GM23338 (cell line): Measurements from ENCODE around the gene CRYGD. TPM values are rescaled to one million over a fixed set of nuclear protein-coding genes. Genes with fewer than 3 reads are reported as not detected.
A peak's percentile ranks its signal among the peaks of the same experiment; 100 is the strongest.

Source experiments
- ATAC-seq: fragments of 200-7000 bp; cut with Tn5 transposase; 3 replicates; pipeline ENCODE4 v1.9.1; 2020
- DNase-seq: peaks from one replicate; pipeline ENCODE4 v3.0.0-alpha.2; 2015; ENCODE audit warnings: low spot score
- H2AFZ ChIP-seq: fragments of 200-600 bp; sonication (generic); 2 replicates; pipeline ENCODE4 v1.8.0; 2016; ENCODE audit warnings: antibody characterized with exemption, mild to moderate bottlenecking, moderate library complexity
- H3F3A ChIP-seq: fragments of 200-600 bp; sonication (generic); replicated peaks from 2 replicates; pipeline ENCODE4 v1.8.0; 2017; ENCODE audit warnings: antibody characterized with exemption, mixed run types, low read depth
- H3K27ac ChIP-seq: fragments of 200-600 bp; sonication (generic); 2 replicates; pipeline ENCODE4 v1.6.1; 2016; ENCODE audit warnings: low read depth
- H3K27me3 ChIP-seq: fragments of 200-600 bp; sonication (generic); 2 replicates; pipeline ENCODE4 v1.8.0; 2016; ENCODE audit warnings: mild to moderate bottlenecking, mixed run types, moderate library complexity; ENCODE audit not compliant: insufficient read depth
- H3K36me3 ChIP-seq: fragments of 200-600 bp; sonication (generic); 2 replicates; pipeline ENCODE4 v1.8.0; 2016; ENCODE audit warnings: mild to moderate bottlenecking; ENCODE audit not compliant: insufficient read depth
- H3K4me1 ChIP-seq: fragments of 200-600 bp; sonication (generic); 2 replicates; pipeline ENCODE4 v1.8.0; 2016; ENCODE audit warnings: mild to moderate bottlenecking, moderate library complexity; ENCODE audit not compliant: insufficient read depth
- H3K4me2 ChIP-seq: fragments of 200-600 bp; sonication (generic); 2 replicates; pipeline ENCODE4 v1.7.1; 2017; ENCODE audit warnings: mixed run types
- H3K4me3 ChIP-seq: fragments of 200-600 bp; sonication (generic); 2 replicates; pipeline ENCODE4 v1.6.1; 2016; ENCODE audit warnings: mixed run types
- H3K79me2 ChIP-seq: fragments of 200-600 bp; sonication (generic); replicated peaks from 2 replicates; pipeline ENCODE4 v1.8.0; 2017; ENCODE audit warnings: mild to moderate bottlenecking; ENCODE audit not compliant: insufficient read depth
- H3K9me2 ChIP-seq: fragments of 200-600 bp; sonication (generic); 2 replicates; pipeline ENCODE4 v1.8.0; 2017; ENCODE audit not compliant: insufficient read depth
- H4K20me1 ChIP-seq: fragments of 200-600 bp; sonication (generic); replicated peaks from 2 replicates; pipeline ENCODE4 v1.8.0; 2017; ENCODE audit warnings: mild to moderate bottlenecking; ENCODE audit not compliant: insufficient read depth
- H3K27ac Mint-ChIP-seq: 2 replicates; pipeline ENCODE4 v1.8.0; 2020; ENCODE audit warnings: inconsistent platforms, mild to moderate bottlenecking, moderate library complexity, mixed read lengths
- H3K27me3 Mint-ChIP-seq: 3 replicates; pipeline ENCODE4 v1.8.0; 2022; ENCODE audit warnings: low read depth, mild to moderate bottlenecking, moderate library complexity, mixed read lengths, inconsistent platforms; ENCODE audit not compliant: insufficient read depth, poor library complexity
- H3K36me3 Mint-ChIP-seq: 3 replicates; pipeline ENCODE4 v1.8.0; 2021; ENCODE audit warnings: low read depth, mild to moderate bottlenecking, inconsistent platforms, moderate library complexity, mixed read lengths
- H3K4me1 Mint-ChIP-seq: 3 replicates; pipeline ENCODE4 v1.8.0; 2020; ENCODE audit warnings: mild to moderate bottlenecking, inconsistent platforms, mixed read lengths
- H3K4me3 Mint-ChIP-seq: 3 replicates; pipeline ENCODE4 v1.8.0; 2021; ENCODE audit warnings: moderate library complexity, mild to moderate bottlenecking, inconsistent platforms, mixed read lengths
- H3K9me3 Mint-ChIP-seq: 3 replicates; pipeline ENCODE4 v1.8.0; 2020; ENCODE audit warnings: moderate library complexity, mild to moderate bottlenecking, inconsistent platforms, mixed read lengths
- CREB1 ChIP-seq: fragments of 250-450 bp; sonication (Bioruptor Pico); IDR thresholded peaks from 2 replicates; pipeline ENCODE4 v1.5.0; 2020; ENCODE audit warnings: low read depth, mild to moderate bottlenecking, moderate library complexity
- CTCF ChIP-seq, 2 experiments: fragments of 200-600 bp in 1 of 2; sonication (generic) in 1 of 2; conservative IDR thresholded peaks; 2 replicates each; pipeline versions ENCODE4 v1.5.1 to v1.6.1; 2016 to 2017; ENCODE audit warnings: antibody characterized with exemption in 2 of 2, low read depth in 2 of 2, mild to moderate bottlenecking in 2 of 2, moderate library complexity in 1 of 2
- EZH2 ChIP-seq: fragments of 200-600 bp; sonication (generic); IDR thresholded peaks from one replicate; pipeline ENCODE4 v1.8.0; 2017; ENCODE audit warnings: antibody characterized with exemption, mild to moderate bottlenecking, low read depth; ENCODE audit not compliant: unreplicated experiment
- NANOG ChIP-seq: IDR thresholded peaks from 2 replicates; pipeline ENCODE4 v1.6.1; 2016; ENCODE audit warnings: antibody characterized with exemption, borderline replicate concordance
- REST ChIP-seq: IDR thresholded peaks from one replicate; pipeline ENCODE4 v1.6.1; 2018; ENCODE audit warnings: antibody characterized with exemption; ENCODE audit not compliant: unreplicated experiment
- STAT1 ChIP-seq: IDR thresholded peaks from one replicate; pipeline ENCODE4 v1.6.1; 2016; ENCODE audit warnings: antibody characterized with exemption; ENCODE audit not compliant: unreplicated experiment
- ZNF114 ChIP-seq: fragments of 250-450 bp; sonication (Bioruptor Pico); IDR thresholded peaks from 2 replicates; pipeline ENCODE4 v1.5.0; 2020; ENCODE audit warnings: mild to moderate bottlenecking, moderate library complexity
- ZNF331 ChIP-seq: fragments of 250-450 bp; sonication (Bioruptor Pico); IDR thresholded peaks from 2 replicates; pipeline ENCODE4 v1.5.0; 2020; ENCODE audit warnings: low read depth, mild to moderate bottlenecking, moderate library complexity
- ZNF462 ChIP-seq: fragments of 250-450 bp; sonication (Bioruptor Pico); IDR thresholded peaks from 2 replicates; pipeline ENCODE4 v1.5.0; 2020; ENCODE audit warnings: mild to moderate bottlenecking, moderate library complexity
- polyA plus RNA-seq: library from polyadenylated mRNA; unstranded; fragments of >200 nt; fragmentation: Nextera tagmentation; extraction: Ambion mirVana; gene quantifications from 2 replicates; pipeline ENCODE4 v1.2.1, GENCODE V29; 2016
- total RNA-seq: library from RNA; depleted of rRNA; stranded (reverse); fragments of >200 nt; shearing (Covaris generic); gene quantifications from 2 replicates; pipeline ENCODE4 v1.2.3, GENCODE V29; 2014

The CRYGD gene
- total and polyA plus RNA-seq, 2 experiments from 2014 or later = 3.4 to 23.9 TPM

- TF ChIP-seq CTCF (conservative IDR thresholded peaks at IDR 0.05; ENCODE audit: low read depth in 2 of 2) = no peak
- TF ChIP-seq CREB1 (CRISPR knock-in tag) = no peak
- no peak for TF ChIP-seq ZNF331 (CRISPR knock-in tag)
- no peak for TF ChIP-seq EZH2
Measured at GRCh38 chr2:208172125-208172524, 47.8 kb upstream of the CRYGD start (continued).

GRCh38 chr2:208164951-208165755 is 40.8 kb upstream of the CRYGD start:
- TF ChIP-seq ZNF114 (CRISPR knock-in tag) = no peak
- TF ChIP-seq STAT1 = no peak
- TF ChIP-seq ZNF462 (CRISPR knock-in tag) = no peak
- no peak for TF ChIP-seq REST
- TF ChIP-seq NANOG = no peak
- no peak overlapping the region for H3K27ac Mint-ChIP-seq
- no peaks in the 10 kb centered on the region for H3K79me2 ChIP-seq

More at GRCh38 chr2:208164951-208165755, 40.8 kb upstream of the CRYGD start:
- Histone ChIP-seq H3F3A (no peaks in the 10 kb centered on the region), H4K20me1 (no peaks in the 10 kb centered on the region), H3K4me3 (no peak overlapping the region), H3K27ac (no peak overlapping the region), H3K27me3 (no peaks in the 10 kb centered on the region), H3K36me3 (no peaks in the 10 kb centered on the region), H3K4me2 (no peak overlapping the region), H2AFZ (peak overlapping the region; percentile 89), H3K9me2 (no peaks in the 10 kb centered on the region), H3K4me1 (no peaks in the 10 kb centered on the region)
- no peak for DNase-seq
- Mint-ChIP-seq H3K4me3 (no peak overlapping the region), H3K36me3 (no peaks in the 10 kb centered on the region), H3K27me3 (peaks cover 5% of the 10 kb centered on the region), H3K4me1 (peaks cover 20% of the 10 kb centered on the region; the same call in 2 of the 3 replicates), H3K9me3 (no peaks in the 10 kb centered on the region)
- ATAC-seq = no peak
